IMR-90 (cell line): ENCODE measurements around the gene PARD3. TPM values are rescaled to one million over a fixed set of nuclear protein-coding genes. Genes with fewer than 3 reads are reported as not detected.
A peak's percentile ranks its signal among the peaks of the same experiment; 100 is the strongest.

Experiments
- ATAC-seq: fragments of 200-7000 bp; cut with Tn5 transposase; 2 replicates; pipeline ENCODE4 v1.9.1; 2020; ENCODE audit warnings: low read depth, mild to moderate bottlenecking, moderate library complexity
- BruUV-seq: library from RNA; stranded (reverse); fragments of 400-500 nt; replicated peaks from 2 replicates; lab custom pipeline; 2021; lab: Mats Ljungman, UMichigan
- CTCF ChIA-PET: fragments of 300-600 bp; formaldehyde crosslinking; extraction: SDS; loops from one replicate; lab custom pipeline; 2021; ENCODE audit warnings: antibody characterized with exemption; lab: Yijun Ruan, JAX
- POLR2A ChIA-PET: fragments of 300-600 bp; sonication (Branson Sonifier 250); formaldehyde crosslinking; loops from one replicate; lab custom pipeline; 2022; ENCODE audit warnings: antibody characterized with exemption; ENCODE audit not compliant: unreplicated experiment; lab: Charles Lee
- DNase-seq: peaks from one replicate; pipeline ENCODE4 v3.0.0; 2013
- H2AFZ ChIP-seq: replicated peaks from 2 replicates; pipeline ENCODE3; 2013; ENCODE audit warnings: low read length, mild to moderate bottlenecking; ENCODE audit not compliant: poor library complexity
- H2AK5ac ChIP-seq: 2 replicates; pipeline ENCODE4 v1.6.1; 2013; ENCODE audit warnings: low read depth, low read length, inconsistent platforms
- H2AK9ac ChIP-seq: replicated peaks from 2 replicates; pipeline ENCODE3; 2013; ENCODE audit warnings: mild to moderate bottlenecking, low read depth, low read length, moderate library complexity; ENCODE audit not compliant: poor library complexity
- H2BK120ac ChIP-seq: 2 replicates; pipeline ENCODE4 v1.6.1; 2013; ENCODE audit warnings: low read depth, low read length, inconsistent platforms
- H2BK15ac ChIP-seq: 3 replicates; pipeline ENCODE4 v1.6.1; 2013; ENCODE audit warnings: low read depth, low read length, inconsistent platforms
- H2BK20ac ChIP-seq: 2 replicates; pipeline ENCODE4 v1.6.1; 2013; ENCODE audit warnings: low read depth, mild to moderate bottlenecking, inconsistent platforms, low read length, moderate library complexity
- H2BK5ac ChIP-seq: 2 replicates; pipeline ENCODE4 v1.6.1; 2013; ENCODE audit warnings: mild to moderate bottlenecking, low read depth, low read length, inconsistent platforms; ENCODE audit not compliant: poor library complexity, severe bottlenecking
- H3K14ac ChIP-seq: replicated peaks from 2 replicates; pipeline ENCODE4 v1.6.1; 2013; ENCODE audit warnings: low read depth, low read length, inconsistent platforms
- H3K18ac ChIP-seq: 2 replicates; pipeline ENCODE4 v1.6.1; 2013; ENCODE audit warnings: low read depth, low read length, control low read depth
- H3K23ac ChIP-seq: 2 replicates; pipeline ENCODE4 v1.6.1; 2013; ENCODE audit warnings: low read depth, low read length, inconsistent platforms
- H3K27ac ChIP-seq: 2 replicates; pipeline ENCODE4 v1.5.1; 2013; ENCODE audit warnings: mild to moderate bottlenecking, control low read depth, low read length; ENCODE audit not compliant: insufficient read depth
- H3K27me3 ChIP-seq: 2 replicates; pipeline ENCODE4 v1.6.1; 2013; ENCODE audit warnings: low read length; ENCODE audit not compliant: control insufficient read depth, insufficient read depth
- H3K36me3 ChIP-seq: 2 replicates; pipeline ENCODE4 v1.6.1; 2013; ENCODE audit warnings: low read length, mixed read lengths; ENCODE audit not compliant: control insufficient read depth, insufficient read depth
- H3K4ac ChIP-seq: 2 replicates; pipeline ENCODE4 v1.6.1; 2013; ENCODE audit warnings: low read depth, low read length, inconsistent platforms
- H3K4me1 ChIP-seq: 2 replicates; pipeline ENCODE4 v1.6.1; 2013; ENCODE audit warnings: low read length, mixed read lengths; ENCODE audit not compliant: control insufficient read depth, insufficient read depth
- H3K4me2 ChIP-seq: 2 replicates; pipeline ENCODE4 v1.6.1; 2013; ENCODE audit warnings: low read depth, mild to moderate bottlenecking, control low read depth, low read length, moderate library complexity
- H3K4me3 ChIP-seq: 2 replicates; pipeline ENCODE4 v1.5.1; 2013; ENCODE audit warnings: low read depth, mild to moderate bottlenecking, control low read depth, low read length, moderate library complexity; ENCODE audit not compliant: insufficient read depth
- H3K56ac ChIP-seq: 2 replicates; pipeline ENCODE4 v1.6.1; 2013; ENCODE audit warnings: low read length, inconsistent platforms; ENCODE audit not compliant: insufficient read depth; ENCODE audit errors: extremely low read depth
- H3K79me1 ChIP-seq, 2 experiments: 2 replicates each; pipeline ENCODE4 v1.6.1; 2013; ENCODE audit warnings: low read length in 2 of 2, inconsistent platforms in 1 of 2, low read depth in 1 of 2
- H3K9ac ChIP-seq: 2 replicates; pipeline ENCODE4 v1.6.1; 2013; ENCODE audit warnings: low read depth, low read length, control low read depth
- H3K9me1 ChIP-seq: 2 replicates; pipeline ENCODE4 v1.6.1; 2013; ENCODE audit warnings: low read length, inconsistent platforms; ENCODE audit not compliant: insufficient read depth
- H3K9me3 ChIP-seq: 2 replicates; pipeline ENCODE4 v1.6.1; 2013; ENCODE audit warnings: low read length; ENCODE audit not compliant: control insufficient read depth, insufficient read depth
- H4K20me1 ChIP-seq: 2 replicates; pipeline ENCODE4 v1.6.1; 2013; ENCODE audit warnings: low read length, inconsistent platforms; ENCODE audit not compliant: insufficient read depth
- H4K5ac ChIP-seq: 2 replicates; pipeline ENCODE4 v1.6.1; 2013; ENCODE audit warnings: mild to moderate bottlenecking, low read depth, low read length, control low read depth
- H4K8ac ChIP-seq, 2 experiments: 2 replicates each; pipeline ENCODE4 v1.6.1; 2013; ENCODE audit warnings: low read depth in 2 of 2, low read length in 2 of 2, control low read depth in 1 of 2, inconsistent platforms in 1 of 2
- H4K91ac ChIP-seq: 2 replicates; pipeline ENCODE4 v1.6.1; 2013; ENCODE audit warnings: low read depth, low read length, inconsistent platforms; ENCODE audit not compliant: insufficient read depth
- BHLHE40 ChIP-seq: fragments of 150-350 bp; IDR thresholded peaks from 2 replicates; pipeline ENCODE4 v1.6.1; 2016; ENCODE audit warnings: mild to moderate bottlenecking, low read depth, low read length
- CEBPB ChIP-seq: IDR thresholded peaks from 2 replicates; pipeline ENCODE4 v1.6.1; 2012; ENCODE audit warnings: low read depth, low read length, improper control_type of control experiment
- CHD1 ChIP-seq: IDR thresholded peaks from 2 replicates; pipeline ENCODE4 v1.6.1; 2012; ENCODE audit warnings: low read depth, low read length, improper control_type of control experiment
- CTCF ChIP-seq: conservative IDR thresholded peaks from 2 replicates; pipeline ENCODE4 v1.5.1; 2012; ENCODE audit warnings: mild to moderate bottlenecking, low read depth, low read length, improper control_type of control experiment
- ELK1 ChIP-seq: fragments of 150-350 bp; IDR thresholded peaks from 2 replicates; pipeline ENCODE4 v1.6.1; 2016; ENCODE audit warnings: low read depth, mild to moderate bottlenecking, low read length, moderate library complexity, borderline replicate concordance
- FOS ChIP-seq: fragments of 150-350 bp; IDR thresholded peaks from 2 replicates; pipeline ENCODE4 v1.6.1; 2016; ENCODE audit warnings: low read depth, low read length
- MAFK ChIP-seq: IDR thresholded peaks from 2 replicates; pipeline ENCODE4 v1.6.1; 2012; ENCODE audit warnings: low read depth, low read length, improper control_type of control experiment
- MAZ ChIP-seq: IDR thresholded peaks from 2 replicates; pipeline ENCODE4 v1.6.1; 2012; ENCODE audit warnings: low read depth, mild to moderate bottlenecking, low read length, improper control_type of control experiment, moderate library complexity, borderline replicate concordance
- MXI1 ChIP-seq: IDR thresholded peaks from 2 replicates; pipeline ENCODE4 v1.6.1; 2012; ENCODE audit warnings: low read depth, mild to moderate bottlenecking, low read length, moderate library complexity, borderline replicate concordance
- NFE2L2 ChIP-seq: fragments of 150-350 bp; IDR thresholded peaks from 2 replicates; pipeline ENCODE4 v1.6.1; 2016; ENCODE audit warnings: low read depth, mild to moderate bottlenecking, low read length
- POLR2A ChIP-seq: IDR thresholded peaks from 2 replicates; pipeline ENCODE4 v1.6.1; 2012; ENCODE audit warnings: mild to moderate bottlenecking, low read depth, low read length
- RAD21 ChIP-seq: IDR thresholded peaks from 2 replicates; pipeline ENCODE4 v1.6.1; 2012; ENCODE audit warnings: low read length, improper control_type of control experiment
- RCOR1 ChIP-seq: IDR thresholded peaks from 2 replicates; pipeline ENCODE4 v1.6.1; 2012; ENCODE audit warnings: mild to moderate bottlenecking, low read length, improper control_type of control experiment; ENCODE audit not compliant: insufficient replicate concordance
- RFX5 ChIP-seq: IDR thresholded peaks from 2 replicates; pipeline ENCODE4 v1.8.0; 2012; ENCODE audit warnings: low read depth, mild to moderate bottlenecking, low read length, moderate library complexity
- SMC3 ChIP-seq: fragments of 150-350 bp; IDR thresholded peaks from 2 replicates; pipeline ENCODE4 v1.6.1; 2016; ENCODE audit warnings: low read depth, mild to moderate bottlenecking, antibody characterized with exemption, low read length, moderate library complexity
- USF2 ChIP-seq: fragments of 150-350 bp; IDR thresholded peaks from 2 replicates; pipeline ENCODE4 v1.6.1; 2017; ENCODE audit warnings: mild to moderate bottlenecking, antibody characterized with exemption, low read length, low read depth
- WGBS, 2 experiments: methylation state at CpG; one replicate each; pipeline versions ENCODE4 v1.1.5 to v1.1.7; 2013; ENCODE audit warnings: missing lambda C conversion rate in 2 of 2; ENCODE audit not compliant: insufficient read length in 1 of 2; ENCODE audit errors: extremely low coverage in 2 of 2; 5-methylcytosine and 5-hydroxymethylcytosine counted together
- dilution Hi-C: fragments of 300-500 bp; cut with HindIII; formaldehyde crosslinking; loops from one replicate; pipeline ENCODE4 v1.14.3; 2018; ENCODE audit warnings: low sequenced_read_pairs; ENCODE audit not compliant: unreplicated experiment
- in situ Hi-C: fragments of 300-500 bp; cut with MboI; formaldehyde crosslinking; loops from 3 replicates; pipeline ENCODE4 v1.14.3; 2019; ENCODE audit warnings: low sequenced_read_pairs, inconsistent platforms, mixed read lengths
- intact Hi-C: fragments of 100-400 bp; cut with micrococcal nuclease; formaldehyde crosslinking; loops from 2 replicates; pipeline ENCODE4 v1.10.0; 2022
- polyA plus RNA-seq, 3 experiments: library from polyadenylated mRNA; depleted of rRNA; stranded (reverse); fragments of >200 nt; gene quantifications; 2 replicates each; pipeline ENCODE4 v1.2.3, GENCODE V29; 2012; ENCODE audit warnings: low replicate concordance in 1 of 3
- total RNA-seq: library from RNA; depleted of rRNA; stranded (reverse); fragments of >200 nt; gene quantifications from 2 replicates; pipeline ENCODE4 v1.2.3, GENCODE V29; 2012

PARD3 gene
- total and polyA plus RNA-seq, 2 of the 4 experiments (the other 2 are of a cell fraction): 14.6 to 37.5 TPM

GRCh38 chr10:34255035-34255434, 560.1 kb downstream of the PARD3 start:
- Histone ChIP-seq H2BK15ac (peak overlapping the region; percentile 32; the same call in 2 of the 3 replicates), H3K56ac (no peak overlapping the region), H4K91ac (no peak overlapping the region), H3K9ac (no peak overlapping the region), H3K79me1 (no peaks in the 10 kb centered on the region), H2BK20ac (no peak overlapping the region), H3K9me3 (peaks cover 5% of the 10 kb centered on the region), H4K20me1 (no peaks in the 10 kb centered on the region), H4K5ac (no peak overlapping the region), H3K23ac (no peak overlapping the region), H3K4ac (no peak overlapping the region; the same call in 1 of the 2 replicates), H2AFZ (no peak overlapping the region), H3K9me1 (0 out of 2 replicates have a peak, but pooled peaks cover 3% of the 10 kb centered on the region), H3K36me3 (no peaks in the 10 kb centered on the region), H2BK5ac (no peak overlapping the region), H3K18ac (no peak overlapping the region), H4K8ac (no peak overlapping the region), H3K4me3 (no peak overlapping the region), H3K14ac (no peak overlapping the region), H3K27ac (no peak overlapping the region), H3K4me2 (no peak overlapping the region), H2BK120ac (no peak overlapping the region), H3K27me3 (no peaks in the 10 kb centered on the region), H2AK5ac (no peak overlapping the region), H3K4me1 (no peaks in the 10 kb centered on the region), H2AK9ac (no peak overlapping the region)
- ChIA-PET POLR2A (no interaction called here), CTCF (no interaction called here)
- in situ Hi-C loops (no loop called here), intact Hi-C loops (no loop called here), dilution Hi-C loops (no loop called here)
- BruUV-seq: no TSS peak
- 100% methylated on average over 1 of the region's 3 CpGs for WGBS, 2 experiments
- TF ChIP-seq RCOR1 (no peak), CEBPB (no peak), POLR2A (no peak), USF2 (no peak), RAD21 (no peak), SMC3 (no peak), CTCF (no peak), ELK1 (no peak), NFE2L2 (no peak), RFX5 (no peak), MXI1 (no peak), CHD1 (no peak), MAFK (no peak), FOS (no peak), MAZ (no peak), BHLHE40 (no peak)
- ATAC-seq (no peak), DNase-seq (no peak)
